ENCODE results near the gene MYL9. TPM values are rescaled to one million over a fixed set of nuclear protein-coding genes. Genes with fewer than 3 reads are reported as not detected.

The MYL9 gene
- total and polyA plus RNA-seq, 4 donors: 0.98 to 27.0 (median 7.6) TPM

GRCh38 chr20:36549942-36550789, 8.8 kb downstream of the MYL9 start:
- no peak for TF ChIP-seq HNF4G (IDR thresholded peaks at IDR 0.05)
- no peak for TF ChIP-seq RAD21 (IDR thresholded peaks at IDR 0.05)
- TF ChIP-seq NR2F2 (IDR thresholded peaks at IDR 0.05): peak; percentile 23
- TF ChIP-seq ZBTB33 (IDR thresholded peaks at IDR 0.05): no peak
- Histone ChIP-seq H3K27me3 (ENCODE audit: control insufficient read depth in 4 of 4, insufficient read depth in 4 of 4, low read length in 3 of 4) (no peaks in the 10 kb centered on the region), H3K9ac (ENCODE audit: low read depth in 1 of 2, low read length in 2 of 2) (no peak overlapping the region), H3K4me1 (ENCODE audit: control insufficient read depth in 4 of 4, insufficient read depth in 4 of 4, low read length in 3 of 4) (no peaks in the 10 kb centered on the region), H3K27ac (ENCODE audit: low read depth in 1 of 2, low read length in 2 of 2) (peak overlapping the region in 1 of 2 donors; percentile 13), H3K36me3 (ENCODE audit: control insufficient read depth in 4 of 4, insufficient read depth in 3 of 4, low read depth in 1 of 4, low read length in 3 of 4) (no peaks in the 10 kb centered on the region), H3K4me3 (ENCODE audit: low read depth in 1 of 3, low read length in 3 of 3) (no peak overlapping the region), H3K9me3 (ENCODE audit: control insufficient read depth in 4 of 4, low read length in 3 of 4) (no peaks in the 10 kb centered on the region)
- no peak for DNase-seq (ENCODE audit: low spot score)
- WGBS: 87% methylated on average over 16 of the region's 16 CpGs

GRCh38 chr20:36550790-36551299, 9.5 kb downstream of the MYL9 start:
- no peak for DNase-seq (ENCODE audit: low spot score)
- H3K27ac ChIP-seq (ENCODE audit: low read depth in 1 of 2, low read length in 2 of 2): no peak overlapping the region
- no peaks in the 10 kb centered on the region for H3K27me3 ChIP-seq (ENCODE audit: control insufficient read depth in 4 of 4, insufficient read depth in 4 of 4, low read length in 3 of 4)
- TF ChIP-seq JUND (IDR thresholded peaks at IDR 0.05) (no peak), NR2F2 (IDR thresholded peaks at IDR 0.05) (peak; percentile 54), CTCF (IDR thresholded peaks at IDR 0.05; ENCODE audit: low read depth, low read length, missing input control) (no peak)
- H3K4me3 ChIP-seq (ENCODE audit: low read depth in 1 of 3, low read length in 3 of 3): no peak overlapping the region
- 80% methylated on average over 15 of the region's 15 CpGs for WGBS
- H3K4me1 ChIP-seq (ENCODE audit: control insufficient read depth in 4 of 4, insufficient read depth in 4 of 4, low read length in 3 of 4): no peaks in the 10 kb centered on the region
- H3K9ac ChIP-seq (ENCODE audit: low read depth in 1 of 2, low read length in 2 of 2): no peak overlapping the region
- no peaks in the 10 kb centered on the region for H3K36me3 ChIP-seq (ENCODE audit: control insufficient read depth in 4 of 4, insufficient read depth in 3 of 4, low read depth in 1 of 4, low read length in 3 of 4)
- no peaks in the 10 kb centered on the region for H3K9me3 ChIP-seq (ENCODE audit: control insufficient read depth in 4 of 4, low read length in 3 of 4)

GRCh38 chr20:36555248-36555647, 13.9 kb downstream of the MYL9 start:
- H3K9ac ChIP-seq (ENCODE audit: low read depth in 1 of 2, low read length in 2 of 2): no peak overlapping the region
- no peak overlapping the region for H3K4me3 ChIP-seq (ENCODE audit: low read depth in 1 of 3, low read length in 3 of 3)
- H3K27me3 ChIP-seq (ENCODE audit: control insufficient read depth in 4 of 4, insufficient read depth in 4 of 4, low read length in 3 of 4): no peaks in the 10 kb centered on the region
- peaks cover 0 to 4% (median 1%) of the 10 kb centered on the region in 4 donors for H3K4me1 ChIP-seq (ENCODE audit: control insufficient read depth in 4 of 4, insufficient read depth in 4 of 4, low read length in 3 of 4)
- no peaks in the 10 kb centered on the region for H3K9me3 ChIP-seq (ENCODE audit: control insufficient read depth in 4 of 4, low read length in 3 of 4)
- no peak for DNase-seq (ENCODE audit: low spot score)
- 94% methylated on average over 2 of the region's 2 CpGs for WGBS
- no peak overlapping the region for H3K27ac ChIP-seq (ENCODE audit: low read depth in 1 of 2, low read length in 2 of 2)
- H3K36me3 ChIP-seq (ENCODE audit: control insufficient read depth in 4 of 4, insufficient read depth in 3 of 4, low read depth in 1 of 4, low read length in 3 of 4): no peaks in the 10 kb centered on the region
- TF ChIP-seq MAX (IDR thresholded peaks at IDR 0.05) (no peak), JUND (IDR thresholded peaks at IDR 0.05) (no peak), ZBTB33 (IDR thresholded peaks at IDR 0.05) (no peak), FOXA1 (IDR thresholded peaks at IDR 0.05) (no peak), HNF4A (conservative IDR thresholded peaks at IDR 0.05) (no peak), YY1 (IDR thresholded peaks at IDR 0.05) (no peak), SP1 (IDR thresholded peaks at IDR 0.05) (no peak), CTCF (IDR thresholded peaks at IDR 0.05; ENCODE audit: low read depth, low read length, missing input control) (no peak), NR2F2 (IDR thresholded peaks at IDR 0.05) (no peak), ATF3 (IDR thresholded peaks at IDR 0.05) (no peak), REST (IDR thresholded peaks at IDR 0.05) (no peak)

All from liver (tissue), 9 donors.